ENCODE data around the gene SLC25A5.

GRCh38 chrX:119421016-119421705, 47.1 kb upstream of the SLC25A5 start:
- no peak for TF ChIP-seq CTCF (conservative IDR thresholded peaks at IDR 0.05)
- no peak for TF ChIP-seq EZH2 (IDR thresholded peaks at IDR 0.05; ENCODE audit: low read depth)

Measured in PC-9 (cell line).